Small intestine (tissue), 7 donors: Measurements from ENCODE around the gene LSMEM2. TPM values are rescaled to one million over a fixed set of nuclear protein-coding genes. Genes with fewer than 3 reads are reported as not detected.
A peak's percentile ranks its signal among the peaks of the same experiment; 100 is the strongest.

Source experiments
- DNase-seq, 2 donors: peaks; one replicate each; pipeline versions ENCODE4 v3.0.0 to v3.0.0-alpha.2; 2013
- FAIRE-seq: peaks from 2 replicates; lab custom pipeline; 2012; peaks lifted over from hg19 to GRCh38; lab: Jason Lieb, UNC
- H3K27ac ChIP-seq, 3 donors: one replicate each; pipeline ENCODE4 v1.5.1; 2013; ENCODE audit warnings: low read length in 2 of 3, mild to moderate bottlenecking in 2 of 3, control low read depth in 1 of 3, inconsistent platforms in 1 of 3, low read depth in 1 of 3, moderate library complexity in 1 of 3
- H3K27me3 ChIP-seq, 3 donors: one replicate each; pipeline ENCODE4 v1.6.1; 2013; ENCODE audit warnings: low read length in 3 of 3, inconsistent platforms in 1 of 3; ENCODE audit not compliant: control insufficient read depth in 3 of 3, insufficient read depth in 3 of 3
- H3K36me3 ChIP-seq, 3 donors: one replicate each; pipeline ENCODE4 v1.6.1; 2013; ENCODE audit warnings: low read length in 3 of 3, inconsistent platforms in 1 of 3, low read depth in 1 of 3, mild to moderate bottlenecking in 1 of 3, moderate library complexity in 1 of 3; ENCODE audit not compliant: control insufficient read depth in 3 of 3, insufficient read depth in 2 of 3
- H3K4me1 ChIP-seq, 3 donors: one replicate each; pipeline ENCODE4 v1.6.1; 2013; ENCODE audit warnings: low read length in 2 of 3, inconsistent platforms in 1 of 3, low read depth in 1 of 3, mild to moderate bottlenecking in 1 of 3, moderate library complexity in 1 of 3; ENCODE audit not compliant: control insufficient read depth in 3 of 3, insufficient read depth in 2 of 3
- H3K4me3 ChIP-seq, 3 donors: one replicate each; pipeline ENCODE4 v1.5.1; 2013; ENCODE audit warnings: low read length in 3 of 3, control low read depth in 1 of 3, inconsistent platforms in 1 of 3, low read depth in 1 of 3, mild to moderate bottlenecking in 1 of 3, moderate library complexity in 1 of 3
- H3K9me3 ChIP-seq, 2 donors: one replicate each; pipeline ENCODE4 v1.6.1; 2013; ENCODE audit warnings: low read depth in 1 of 2, low read length in 1 of 2; ENCODE audit not compliant: control insufficient read depth in 2 of 2, insufficient read depth in 1 of 2
- WGBS, 3 donors: extraction: QIAGEN DNeasy Blood & Tissue Kit; methylation state at CpG; one replicate each; pipeline ENCODE4 v1.1.7; 2013; 5-methylcytosine and 5-hydroxymethylcytosine counted together
- polyA plus RNA-seq, 4 donors: library from polyadenylated mRNA; stranded (reverse) in 3 of 4; unstranded in 1 of 4; fragments of 200-250 nt in 3 of 4; fragments of 120-200 nt in 1 of 4; gene quantifications; one replicate each; pipeline versions ENCODE4 v1.2.1 to v1.2.3, GENCODE V29; 2013
- donor health status: healthy with polysubstance abuse.
- donor health status: control.
- donor health status: control.
- donor health status: Bipolar disorder and iron deficiency.
- donor health status: healthy.

The LSMEM2 gene
- polyA plus RNA-seq, 4 donors = 0.21 to 0.54 (median 0.30) TPM; not detected in 1

GRCh38 chr3:50286322-50287227 lies 7.7 kb downstream of the LSMEM2 start:
- H3K27me3 ChIP-seq = peaks cover 0 to 3% (median 0%) of the 10 kb centered on the region in 3 donors
- DNase-seq = no peak
- no peaks in the 10 kb centered on the region for H3K9me3 ChIP-seq
- FAIRE-seq = no peak
- 86 to 88% (median 87%) methylated on average over 27 to 28 of the region's 28 CpGs for WGBS, 3 donors
- no peak overlapping the region for H3K4me3 ChIP-seq
- H3K36me3 ChIP-seq = peaks cover 3 to 50% (median 8%) of the 10 kb centered on the region in 3 donors
- H3K27ac ChIP-seq = no peak overlapping the region
- H3K4me1 ChIP-seq = peaks cover 0 to 13% (median 0%) of the 10 kb centered on the region in 3 donors

- no peak overlapping the region for H3K4me3 ChIP-seq
- no peak for DNase-seq
- H3K9me3 ChIP-seq = no peaks in the 10 kb centered on the region
- FAIRE-seq = no peak
- peaks cover 0 to 15% (median 0%) of the 10 kb centered on the region in 3 donors for H3K4me1 ChIP-seq
- H3K27ac ChIP-seq = no peak overlapping the region
- H3K36me3 ChIP-seq = peaks cover 3 to 51% (median 8%) of the 10 kb centered on the region in 3 donors
- 83 to 92% (median 90%) methylated on average over 1 of the region's 1 CpG for WGBS, 3 donors
- H3K27me3 ChIP-seq = peaks cover 0 to 3% (median 0%) of the 10 kb centered on the region in 3 donors
Observed at GRCh38 chr3:50287262-50287661, 8.4 kb downstream of the LSMEM2 start.

- Histone ChIP-seq H3K4me1 (peaks cover 0 to 24% (median 0%) of the 10 kb centered on the region in 3 donors), H3K9me3 (no peaks in the 10 kb centered on the region), H3K27ac (no peak overlapping the region), H3K36me3 (peaks cover 3 to 51% (median 8%) of the 10 kb centered on the region in 3 donors), H3K27me3 (no peaks in the 10 kb centered on the region), H3K4me3 (no peak overlapping the region)
- FAIRE-seq (no peak), DNase-seq (no peak)
- WGBS, 3 donors = 93 to 95% (median 93%) methylated on average over 22 to 23 of the region's 23 CpGs
Observed at GRCh38 chr3:50288387-50289007, 9.6 kb downstream of the LSMEM2 start.

- Histone ChIP-seq H3K27ac (no peak overlapping the region), H3K27me3 (no peaks in the 10 kb centered on the region), H3K4me1 (peaks cover 0 to 24% (median 0%) of the 10 kb centered on the region in 3 donors), H3K36me3 (peaks cover 3 to 51% (median 8%) of the 10 kb centered on the region in 3 donors), H3K4me3 (no peak overlapping the region), H3K9me3 (no peaks in the 10 kb centered on the region)
- DNase-seq = no peak
- FAIRE-seq = no peak
- 86 to 95% (median 95%) methylated on average over 6 of the region's 6 CpGs for WGBS, 3 donors
Observed at GRCh38 chr3:50289130-50289529, 10.2 kb downstream of the LSMEM2 start.

GRCh38 chr3:50290161-50290641 lies 11.3 kb downstream of the LSMEM2 start:
- FAIRE-seq (no peak), DNase-seq (no peak)
- Histone ChIP-seq H3K9me3 (no peaks in the 10 kb centered on the region), H3K27ac (peak overlapping the region in 2 of 3 donors; percentile 6 to 50), H3K27me3 (no peaks in the 10 kb centered on the region), H3K36me3 (peaks cover 3 to 51% (median 8%) of the 10 kb centered on the region in 3 donors), H3K4me3 (no peak overlapping the region), H3K4me1 (peaks cover 0 to 24% (median 0%) of the 10 kb centered on the region in 3 donors)
- WGBS, 3 donors = 80 to 91% (median 86%) methylated on average over 16 of the region's 16 CpGs

DNA sequence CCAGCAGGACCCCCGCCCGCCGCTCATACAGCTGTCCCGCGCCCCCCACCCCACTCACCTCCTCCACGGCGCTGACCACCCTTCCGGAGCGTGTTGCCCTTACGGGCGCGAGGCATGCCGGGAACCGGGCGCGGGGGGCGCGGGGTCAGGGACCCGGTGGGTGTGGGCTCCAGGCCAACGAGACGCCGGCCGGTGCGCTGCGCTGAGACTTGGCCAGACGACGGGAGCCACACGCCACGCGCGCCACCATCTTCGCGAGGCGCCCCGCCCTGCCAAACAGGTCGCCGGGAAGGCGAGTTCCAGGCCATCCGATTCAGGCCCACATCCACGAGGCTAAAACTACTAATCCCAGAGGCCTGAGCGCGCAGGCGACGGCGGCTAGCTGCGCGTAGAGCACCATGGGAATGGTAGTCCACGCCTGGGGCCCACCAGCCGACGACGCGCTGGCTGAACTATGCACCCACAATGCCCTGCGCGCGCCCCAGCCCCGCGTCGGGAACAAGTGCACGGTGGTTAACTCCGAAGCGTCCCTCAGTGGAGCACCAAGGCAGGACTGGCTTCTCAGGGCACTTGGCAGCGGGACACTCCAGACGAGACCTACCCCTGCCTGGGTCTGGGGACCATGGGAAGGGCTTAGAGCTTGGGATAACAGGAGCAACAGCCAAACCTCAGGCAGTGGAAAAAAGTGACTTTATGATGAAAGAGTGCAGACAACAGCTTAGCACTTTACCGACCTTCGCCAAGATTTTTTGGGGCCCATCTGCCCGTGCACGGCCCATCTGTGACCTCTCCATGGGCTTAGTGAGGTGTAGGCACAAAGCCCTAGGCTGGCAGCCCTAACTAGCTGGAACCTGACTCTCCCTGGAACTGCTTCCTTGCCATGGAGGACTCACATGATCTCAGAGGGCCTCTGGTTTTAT lies 13.5 kb downstream of the LSMEM2 start, which contains the start of gene IFRD2:
Gene IFRD2, minus strand, starts transcription at position 271 of the 920 bp plus-strand sequence. Its CDS starts 155 bp downstream, at position 116.
- 0 to 1% (median 1%) methylated on average over 60 to 67 of the region's 67 CpGs for WGBS, 3 donors
- H3K4me3 ChIP-seq = peak within 1 kb of the TSS; percentile 68 to 89 (median 83)
- peak within 1 kb of the TSS; percentile 65 to 93 (median 83) for H3K27ac ChIP-seq
- DNase-seq (peak; percentile 98 to 99), FAIRE-seq (no peak)
- H3K4me1 ChIP-seq = peaks cover 0 to 24% (median 0%) of the 10 kb centered on the region in 3 donors
- H3K27me3 ChIP-seq = no peaks in the 10 kb centered on the region
- peaks cover under 1 to 54% (median 6%) of the 10 kb centered on the region in 3 donors for H3K36me3 ChIP-seq
- no peaks in the 10 kb centered on the region for H3K9me3 ChIP-seq

DNA sequence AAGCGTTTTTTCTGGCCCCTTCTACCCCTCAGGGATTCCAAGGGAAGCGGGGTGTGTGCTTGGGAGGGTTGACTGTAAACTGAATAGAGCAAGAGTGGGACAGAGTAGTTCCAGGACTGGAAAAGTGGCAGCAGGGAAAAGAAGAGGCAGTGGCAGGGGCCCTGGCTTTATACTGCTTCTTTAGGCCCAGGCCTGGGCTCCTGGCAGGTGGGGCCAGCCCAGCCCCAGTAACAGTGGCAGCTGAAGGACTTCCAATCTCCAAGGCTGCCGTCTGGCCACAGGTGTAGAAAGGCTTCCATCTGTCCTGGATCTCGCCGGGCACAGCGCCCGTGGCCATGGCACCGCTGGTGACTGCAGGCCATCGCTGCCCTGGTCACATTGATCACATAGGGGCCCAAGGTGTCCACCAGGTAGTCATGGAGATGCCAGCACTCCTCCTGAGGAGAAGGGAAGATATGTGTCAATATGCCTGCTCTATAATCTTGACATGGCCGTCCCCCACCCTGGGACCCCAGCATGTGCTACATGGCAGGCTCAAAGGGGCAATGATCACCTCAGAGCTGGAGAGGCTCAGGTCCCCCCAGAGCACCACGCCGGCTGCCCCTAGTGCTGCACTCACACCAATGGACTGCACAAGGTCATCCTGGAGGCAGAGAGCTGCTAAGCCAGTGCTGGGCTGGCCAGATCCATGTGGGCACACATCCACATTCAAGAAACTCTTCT lies 14.4 kb downstream of the LSMEM2 start:
- peaks cover 0 to 29% (median 0%) of the 10 kb centered on the region in 3 donors for H3K4me1 ChIP-seq
- FAIRE-seq (no peak), DNase-seq (no peak)
- H3K9me3 ChIP-seq = no peaks in the 10 kb centered on the region
- H3K27ac ChIP-seq = peak overlapping the region in 2 of 3 donors; percentile 71
- H3K27me3 ChIP-seq = no peaks in the 10 kb centered on the region
- H3K4me3 ChIP-seq = no peak overlapping the region
- WGBS, 3 donors = 77 to 82% (median 81%) methylated on average over 12 of the region's 12 CpGs
- peaks cover 0 to 50% (median 0%) of the 10 kb centered on the region in 3 donors for H3K36me3 ChIP-seq
